HepG2 (cell line): Measurements from ENCODE around the gene RPS6KB2. TPM values are rescaled to one million over a fixed set of nuclear protein-coding genes. Genes with fewer than 3 reads are reported as not detected.
A peak's percentile ranks its signal among the peaks of the same experiment; 100 is the strongest.

Experiments
- ARHGAP35 ChIP-seq: sonication (generic); formaldehyde crosslinking; IDR thresholded peaks from 2 replicates; pipeline ENCODE4 v1.9.0; 2022; ENCODE audit warnings: mild to moderate bottlenecking, inconsistent platforms, moderate library complexity, missing genetic modification reagents, borderline replicate concordance
- ELF3 ChIP-seq: IDR thresholded peaks from 2 replicates; pipeline ENCODE4 v1.6.1; 2016; ENCODE audit warnings: missing genetic modification reagents, missing compliant biosample characterization
- FOXM1 ChIP-seq: sonication (generic); formaldehyde crosslinking; IDR thresholded peaks from 2 replicates; pipeline ENCODE4 v1.5.0; 2020; ENCODE audit warnings: missing genetic modification reagents
- HNF4A ChIP-seq: sonication (generic); formaldehyde crosslinking; IDR thresholded peaks from 2 replicates; pipeline ENCODE4 v1.4.0; 2020; ENCODE audit warnings: missing genetic modification reagents
- LRRFIP1 ChIP-seq: sonication (generic); formaldehyde crosslinking; conservative IDR thresholded peaks from 2 replicates; pipeline ENCODE4 v1.4.0; 2020; ENCODE audit warnings: missing genetic modification reagents
- MATR3 ChIP-seq: sonication (generic); formaldehyde crosslinking; IDR thresholded peaks from 2 replicates; pipeline ENCODE4 v1.4.0; 2020; ENCODE audit warnings: missing genetic modification reagents
- PATZ1 ChIP-seq: sonication (generic); formaldehyde crosslinking; IDR thresholded peaks from 2 replicates; pipeline ENCODE4 v1.4.0; 2020; ENCODE audit warnings: missing genetic modification reagents
- SNAPC2 ChIP-seq: sonication (generic); formaldehyde crosslinking; IDR thresholded peaks from 2 replicates; pipeline ENCODE4 v1.8.1; 2022; ENCODE audit warnings: mild to moderate bottlenecking, missing genetic modification reagents
- SPEN ChIP-seq: sonication (generic); formaldehyde crosslinking; IDR thresholded peaks from 2 replicates; pipeline ENCODE4 v1.5.1; 2020; ENCODE audit warnings: low read depth, mild to moderate bottlenecking, missing genetic modification reagents
- TBX3 ChIP-seq: fragments of 450-650 bp; IDR thresholded peaks from 2 replicates; pipeline ENCODE4 v1.6.1; 2017; ENCODE audit warnings: antibody characterized with exemption, mild to moderate bottlenecking, inconsistent platforms, borderline replicate concordance
- THAP9 ChIP-seq: sonication (generic); formaldehyde crosslinking; IDR thresholded peaks from 2 replicates; pipeline ENCODE4; 2020; ENCODE audit warnings: missing genetic modification reagents, mild to moderate bottlenecking, borderline replicate concordance
- ZFP82 ChIP-seq: sonication (generic); formaldehyde crosslinking; IDR thresholded peaks from 2 replicates; pipeline ENCODE4 v1.5.1; 2020; ENCODE audit warnings: mild to moderate bottlenecking, missing genetic modification reagents, borderline replicate concordance
- ZNF614 ChIP-seq: IDR thresholded peaks from 2 replicates; pipeline ENCODE4 v1.6.1; 2018; ENCODE audit warnings: missing biosample characterization, missing genetic modification reagents, inconsistent platforms, borderline replicate concordance
- ZNF747 ChIP-seq: sonication (generic); formaldehyde crosslinking; IDR thresholded peaks from 2 replicates; pipeline ENCODE4 v1.8.1; 2023; ENCODE audit warnings: missing genetic modification reagents, mild to moderate bottlenecking, borderline replicate concordance
- ZNF781 ChIP-seq: sonication (generic); formaldehyde crosslinking; IDR thresholded peaks from 2 replicates; pipeline ENCODE4 v1.5.1; 2020; ENCODE audit warnings: borderline replicate concordance, mild to moderate bottlenecking, missing genetic modification reagents; ENCODE audit errors: not compliant biosample characterization
- polyA plus RNA-seq, 8 experiments: library from polyadenylated mRNA; depleted of rRNA in 3 of 8; stranded (reverse) in 7 of 8; unstranded in 1 of 8; fragments of >200 nt; fragmentation: Illumina TruSeq in 4 of 8; extraction: Trizol in 4 of 8; gene quantifications; 2 replicates each; pipeline versions ENCODE4 v1.2.1 to v1.2.3, GENCODE V29; 2011 to 2016; ENCODE audit warnings: low read depth in 4 of 8, missing spikeins in 1 of 8, mixed read lengths in 1 of 8; ENCODE audit not compliant: insufficient read depth in 1 of 8
- total RNA-seq, 5 experiments: library from RNA; depleted of rRNA; stranded (reverse); fragments of >200 nt; fragmentation: Illumina TruSeq; extraction: Trizol; gene quantifications; 2 replicates each; pipeline ENCODE4 v1.2.3, GENCODE V29; 2016; ENCODE audit warnings: low read depth in 1 of 5
- TF ChIP-seq, protein P1 (sequence below): sonication (generic); formaldehyde crosslinking; IDR thresholded peaks from 2 replicates; pipeline ENCODE4 v1.4.0; 2020; ENCODE audit warnings: missing genetic modification reagents

Gene RPS6KB2
- total and polyA plus RNA-seq, 2 of the 13 experiments (the other 11 are each of a cell fraction or from before 2014, with no cell fraction given) = 52.9 to 54.8 TPM

DNA sequence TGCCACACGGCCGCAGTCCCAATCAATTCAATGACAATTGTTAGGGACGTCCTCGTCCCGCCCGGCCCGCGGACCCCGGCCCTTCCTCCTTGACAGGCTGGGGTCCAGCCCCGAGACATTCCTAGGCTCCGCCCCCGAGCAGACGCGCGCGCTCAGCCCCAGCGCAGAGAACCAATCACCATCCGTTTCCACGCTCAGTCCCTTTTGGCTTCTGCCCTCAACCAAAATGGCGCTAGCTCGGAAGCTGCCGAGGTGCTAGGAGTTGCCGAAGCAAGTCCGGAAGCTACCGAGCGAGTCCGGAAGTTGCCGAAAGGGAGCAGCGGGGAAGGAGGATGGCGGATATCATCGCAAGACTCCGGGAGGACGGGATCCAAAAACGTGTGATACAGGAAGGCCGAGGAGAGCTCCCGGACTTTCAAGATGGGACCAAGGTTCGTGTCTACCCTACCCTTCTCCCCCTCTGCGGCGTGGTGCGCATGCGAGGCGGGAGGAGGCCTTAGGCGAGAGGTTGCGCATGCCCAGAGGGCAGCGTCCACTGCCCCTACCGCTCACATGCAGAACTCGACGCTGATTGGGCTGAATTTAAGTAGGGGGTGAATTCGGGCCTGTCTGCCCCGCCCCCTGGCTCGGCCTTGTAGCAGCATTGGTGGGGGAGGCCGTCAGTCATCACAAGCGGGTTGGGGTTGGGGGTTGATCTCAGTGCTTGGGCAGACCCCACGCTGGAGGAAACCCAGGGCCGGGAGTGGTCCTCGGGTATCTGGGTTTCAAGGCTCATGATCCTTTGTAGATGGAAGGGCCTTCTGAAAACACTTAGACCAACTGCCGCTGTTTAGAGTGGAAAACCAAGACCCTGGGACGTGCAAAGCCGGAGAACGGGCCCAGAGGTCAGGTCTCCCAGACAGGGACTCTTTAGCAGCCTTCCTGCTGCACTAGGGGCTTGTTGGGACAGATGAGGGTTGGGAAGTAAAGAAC is 54.8 kb downstream of the RPS6KB2 start, which contains the start of gene AIP (continued):
- peak; percentile 98 for TF ChIP-seq SNAPC2 (CRISPR knock-in tag)
- peak; percentile 87 for TF ChIP-seq ZFP82
- TF ChIP-seq THAP9 = peak; percentile 96
- TF ChIP-seq MATR3 (CRISPR knock-in tag) = no peak
- peak; percentile 80; the same call in 1 of the 2 replicates for TF ChIP-seq LRRFIP1
- TF ChIP-seq SPEN = peak; percentile 90
- TF ChIP-seq ZNF614 (CRISPR knock-in tag) = peak; percentile 93; the same call in 1 of the 2 replicates
- TF ChIP-seq HNF4A (CRISPR knock-in tag) = peak; percentile 58; the same call in 1 of the 2 replicates
- TF ChIP-seq ZNF747 (CRISPR knock-in tag) = peak; percentile 95
- TF ChIP-seq FOXM1 (CRISPR knock-in tag) = 0 out of 2 replicates have a peak, but pooled peaks have one; percentile 72
- TF ChIP-seq, protein P1, sequence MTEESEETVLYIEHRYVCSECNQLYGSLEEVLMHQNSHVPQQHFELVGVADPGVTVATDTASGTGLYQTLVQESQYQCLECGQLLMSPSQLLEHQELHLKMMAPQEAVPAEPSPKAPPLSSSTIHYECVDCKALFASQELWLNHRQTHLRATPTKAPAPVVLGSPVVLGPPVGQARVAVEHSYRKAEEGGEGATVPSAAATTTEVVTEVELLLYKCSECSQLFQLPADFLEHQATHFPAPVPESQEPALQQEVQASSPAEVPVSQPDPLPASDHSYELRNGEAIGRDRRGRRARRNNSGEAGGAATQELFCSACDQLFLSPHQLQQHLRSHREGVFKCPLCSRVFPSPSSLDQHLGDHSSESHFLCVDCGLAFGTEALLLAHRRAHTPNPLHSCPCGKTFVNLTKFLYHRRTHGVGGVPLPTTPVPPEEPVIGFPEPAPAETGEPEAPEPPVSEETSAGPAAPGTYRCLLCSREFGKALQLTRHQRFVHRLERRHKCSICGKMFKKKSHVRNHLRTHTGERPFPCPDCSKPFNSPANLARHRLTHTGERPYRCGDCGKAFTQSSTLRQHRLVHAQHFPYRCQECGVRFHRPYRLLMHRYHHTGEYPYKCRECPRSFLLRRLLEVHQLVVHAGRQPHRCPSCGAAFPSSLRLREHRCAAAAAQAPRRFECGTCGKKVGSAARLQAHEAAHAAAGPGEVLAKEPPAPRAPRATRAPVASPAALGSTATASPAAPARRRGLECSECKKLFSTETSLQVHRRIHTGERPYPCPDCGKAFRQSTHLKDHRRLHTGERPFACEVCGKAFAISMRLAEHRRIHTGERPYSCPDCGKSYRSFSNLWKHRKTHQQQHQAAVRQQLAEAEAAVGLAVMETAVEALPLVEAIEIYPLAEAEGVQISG = peak; percentile 86
- no peak; the same call in 1 of the 2 replicates for TF ChIP-seq PATZ1 (CRISPR knock-in tag)
- TF ChIP-seq ARHGAP35 (CRISPR knock-in tag) = peak; percentile 98
- peak; percentile 57; the same call in 1 of the 2 replicates for TF ChIP-seq ELF3
- TF ChIP-seq TBX3 = no peak
- peak; percentile 99 for TF ChIP-seq ZNF781
